ENCODE results near the gene CLCA1.

DNA sequence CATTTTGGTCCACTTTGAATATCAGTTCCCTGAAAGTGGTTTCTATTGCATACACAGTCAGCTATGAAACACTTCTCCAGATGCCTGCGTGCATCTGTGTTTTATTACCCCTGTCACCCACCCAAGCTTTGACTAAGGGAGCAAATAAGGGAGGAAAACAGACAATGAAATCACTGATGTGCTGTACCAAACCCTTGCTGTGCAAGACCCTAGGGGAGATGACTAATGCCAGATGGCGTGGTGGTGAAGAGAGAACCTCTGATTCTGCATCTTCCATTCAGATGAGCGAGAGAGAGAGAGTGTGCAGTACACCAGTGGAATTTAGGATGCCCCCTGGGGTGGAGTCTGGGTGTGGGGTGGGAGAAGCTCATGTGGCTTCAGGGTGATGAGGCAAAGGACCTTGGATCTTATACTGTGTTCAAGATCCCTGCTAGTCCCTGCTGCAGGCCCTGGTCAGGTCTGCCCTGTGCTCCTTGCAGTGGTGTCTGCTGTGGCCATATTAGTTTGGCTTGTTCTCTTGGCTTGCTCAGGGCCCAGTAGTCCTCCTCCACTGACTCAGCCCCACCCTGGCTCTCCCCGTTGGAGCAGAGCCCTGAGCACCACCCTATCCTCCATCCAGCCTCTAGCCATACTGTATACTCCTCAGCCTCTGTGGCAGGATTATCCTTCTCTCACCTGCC is 18.5 kb downstream of the CLCA1 start:
- TF ChIP-seq, protein P1, sequence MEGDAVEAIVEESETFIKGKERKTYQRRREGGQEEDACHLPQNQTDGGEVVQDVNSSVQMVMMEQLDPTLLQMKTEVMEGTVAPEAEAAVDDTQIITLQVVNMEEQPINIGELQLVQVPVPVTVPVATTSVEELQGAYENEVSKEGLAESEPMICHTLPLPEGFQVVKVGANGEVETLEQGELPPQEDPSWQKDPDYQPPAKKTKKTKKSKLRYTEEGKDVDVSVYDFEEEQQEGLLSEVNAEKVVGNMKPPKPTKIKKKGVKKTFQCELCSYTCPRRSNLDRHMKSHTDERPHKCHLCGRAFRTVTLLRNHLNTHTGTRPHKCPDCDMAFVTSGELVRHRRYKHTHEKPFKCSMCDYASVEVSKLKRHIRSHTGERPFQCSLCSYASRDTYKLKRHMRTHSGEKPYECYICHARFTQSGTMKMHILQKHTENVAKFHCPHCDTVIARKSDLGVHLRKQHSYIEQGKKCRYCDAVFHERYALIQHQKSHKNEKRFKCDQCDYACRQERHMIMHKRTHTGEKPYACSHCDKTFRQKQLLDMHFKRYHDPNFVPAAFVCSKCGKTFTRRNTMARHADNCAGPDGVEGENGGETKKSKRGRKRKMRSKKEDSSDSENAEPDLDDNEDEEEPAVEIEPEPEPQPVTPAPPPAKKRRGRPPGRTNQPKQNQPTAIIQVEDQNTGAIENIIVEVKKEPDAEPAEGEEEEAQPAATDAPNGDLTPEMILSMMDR (IDR thresholded peaks at IDR 0.05; ENCODE audit: low read length) = no peak
- TF ChIP-seq EZH2 (IDR thresholded peaks at IDR 0.05; ENCODE audit: borderline replicate concordance, low read length) = no peak

Data from OCI-LY1 (cell line).